SK-N-SH (cell line): Measurements from ENCODE around the gene FGGY. TPM values are rescaled to one million over a fixed set of nuclear protein-coding genes. Genes with fewer than 3 reads are reported as not detected.

Source experiments
- CTCF ChIA-PET: fragments of 300-600, 350-600 bp; formaldehyde crosslinking; extraction: SDS; loops from one replicate; lab custom pipeline; 2021; lab: Yijun Ruan, JAX
- POLR2A ChIA-PET: fragments of 350-600 bp; sonication (Branson Sonifier 250); formaldehyde crosslinking; extraction: SDS; loops from one replicate; lab custom pipeline; 2020; ENCODE audit warnings: antibody characterized with exemption, inconsistent platforms; lab: Yijun Ruan, JAX
- DNase-seq: peaks from one replicate; pipeline ENCODE4 v3.0.0; 2012
- H2AFZ ChIP-seq: fragments of 200-600 bp; sonication (generic); 2 replicates; pipeline ENCODE4 v1.8.1; 2016; ENCODE audit warnings: antibody characterized with exemption, mild to moderate bottlenecking, low read depth
- H3F3A ChIP-seq: fragments of 200-600 bp; sonication (generic); replicated peaks from 2 replicates; pipeline ENCODE3; 2016; ENCODE audit warnings: antibody characterized with exemption, mild to moderate bottlenecking; ENCODE audit not compliant: insufficient read depth
- H3K27ac ChIP-seq, 2 experiments: fragments of 200-500 bp in 1 of 2; fragments of 200-600 bp in 1 of 2; sonication (Bioruptor generic) in 1 of 2; sonication (generic), shearing (Covaris generic) in 1 of 2; 2 replicates each; pipeline versions ENCODE4 v1.5.1 to v1.6.1; 2014 to 2016; ENCODE audit warnings: low read depth in 2 of 2, inconsistent platforms in 1 of 2, low read length in 1 of 2, mild to moderate bottlenecking in 1 of 2, mixed read lengths in 1 of 2
- H3K27me3 ChIP-seq: fragments of 200-600 bp; sonication (generic), shearing (Covaris generic); 2 replicates; pipeline ENCODE4 v1.6.1; 2016; ENCODE audit warnings: mixed run types; ENCODE audit not compliant: insufficient read depth
- H3K36me3 ChIP-seq, 2 experiments: fragments of 200-500 bp in 1 of 2; fragments of 200-600 bp in 1 of 2; sonication (Bioruptor generic) in 1 of 2; sonication (generic) in 1 of 2; replicated peaks in 1 of 2; 2 replicates each; pipeline versions ENCODE3 to v1.5.1; 2014 to 2016; ENCODE audit warnings: low read length in 1 of 2, mild to moderate bottlenecking in 1 of 2; ENCODE audit not compliant: insufficient read depth in 2 of 2, control insufficient read depth in 1 of 2
- H3K4me1 ChIP-seq, 2 experiments: fragments of 200-500 bp in 1 of 2; fragments of 200-600 bp in 1 of 2; sonication (Bioruptor generic) in 1 of 2; sonication (generic), shearing (Covaris generic) in 1 of 2; 2 replicates each; pipeline versions ENCODE4 v1.5.1 to v1.6.1; 2014 to 2016; ENCODE audit warnings: low read depth in 1 of 2, low read length in 1 of 2, mixed run types in 1 of 2; ENCODE audit not compliant: insufficient read depth in 2 of 2, control insufficient read depth in 1 of 2
- H3K4me2 ChIP-seq: fragments of 200-600 bp; sonication (generic), shearing (Covaris generic); 2 replicates; pipeline ENCODE4 v1.6.1; 2017; ENCODE audit warnings: mixed run types
- H3K4me3 ChIP-seq, 2 experiments: fragments of 200-500 bp in 1 of 2; fragments of 200-600 bp in 1 of 2; sonication (Bioruptor generic) in 1 of 2; sonication (generic), shearing (Covaris generic) in 1 of 2; 2 replicates each; pipeline versions ENCODE4 v1.5.1 to v1.8.1; 2014 to 2016; ENCODE audit warnings: low read depth in 2 of 2, inconsistent platforms in 1 of 2, low read length in 1 of 2, mild to moderate bottlenecking in 1 of 2, mixed read lengths in 1 of 2, moderate library complexity in 1 of 2
- H3K79me2 ChIP-seq: fragments of 200-600 bp; sonication (generic); 2 replicates; pipeline ENCODE4 v1.8.1; 2017; ENCODE audit warnings: mild to moderate bottlenecking; ENCODE audit not compliant: insufficient read depth
- H3K9ac ChIP-seq: fragments of 200-600 bp; sonication (generic); 2 replicates; pipeline ENCODE4 v1.6.1; 2017; ENCODE audit warnings: mixed run types
- H3K9me2 ChIP-seq: fragments of 200-600 bp; sonication (generic); 2 replicates; pipeline ENCODE4 v1.6.1; 2017; ENCODE audit warnings: mixed run types
- H3K9me3 ChIP-seq: fragments of 200-600 bp; sonication (generic); 2 replicates; pipeline ENCODE4 v1.6.1; 2017; ENCODE audit warnings: mixed run types, mild to moderate bottlenecking, moderate library complexity
- H4K20me1 ChIP-seq: fragments of 200-600 bp; sonication (generic); 2 replicates; pipeline ENCODE4 v1.6.1; 2017; ENCODE audit warnings: mild to moderate bottlenecking, mixed run types; ENCODE audit not compliant: insufficient read depth
- ELF1 ChIP-seq: IDR thresholded peaks from 2 replicates; pipeline ENCODE4 v1.4.0; 2012
- EZH2phosphoT487 ChIP-seq: fragments of 200-600 bp; sonication (generic); IDR thresholded peaks from 2 replicates; pipeline ENCODE4 v1.6.1; 2017; ENCODE audit warnings: low read depth, mixed run types, mild to moderate bottlenecking, antibody characterized with exemption, moderate library complexity, borderline replicate concordance
- FOSL2 ChIP-seq: IDR thresholded peaks from 2 replicates; pipeline ENCODE4 v1.4.0; 2012; ENCODE audit warnings: low read depth, mild to moderate bottlenecking, moderate library complexity, borderline replicate concordance
- GABPA ChIP-seq: IDR thresholded peaks from 2 replicates; pipeline ENCODE4 v1.4.0; 2012; ENCODE audit warnings: low read depth, mild to moderate bottlenecking
- MEF2A ChIP-seq: IDR thresholded peaks from 2 replicates; pipeline ENCODE4 v1.4.0; 2012; ENCODE audit warnings: low read depth, borderline replicate concordance
- NRF1 ChIP-seq: IDR thresholded peaks from 2 replicates; pipeline ENCODE4 v1.6.1; 2012; ENCODE audit warnings: low read depth, mild to moderate bottlenecking, low read length
- POLR2AphosphoS5 ChIP-seq: IDR thresholded peaks from 2 replicates; pipeline ENCODE4 v1.6.1; 2012; ENCODE audit warnings: low read depth, low read length
- RCOR1 ChIP-seq: fragments of 150-350 bp; IDR thresholded peaks from 2 replicates; pipeline ENCODE4 v1.6.1; 2017; ENCODE audit warnings: antibody characterized with exemption, low read length
- RXRA ChIP-seq: IDR thresholded peaks from 2 replicates; pipeline ENCODE4 v1.4.0; 2012; ENCODE audit warnings: low read depth, mild to moderate bottlenecking, borderline replicate concordance
- SIN3A ChIP-seq: IDR thresholded peaks from 2 replicates; pipeline ENCODE4 v1.6.1; 2012; ENCODE audit warnings: low read depth, mild to moderate bottlenecking, low read length, moderate library complexity, borderline replicate concordance
- SMC3 ChIP-seq: IDR thresholded peaks from 2 replicates; pipeline ENCODE4 v1.6.1; 2012; ENCODE audit warnings: low read depth, low read length, improper control_type of control experiment
- TCF12 ChIP-seq: IDR thresholded peaks from 2 replicates; pipeline ENCODE4 v1.4.0; 2012
- TEAD4 ChIP-seq: IDR thresholded peaks from 2 replicates; pipeline ENCODE4 v1.4.0; 2012; ENCODE audit warnings: mild to moderate bottlenecking, borderline replicate concordance; ENCODE audit not compliant: insufficient read depth
- YY1 ChIP-seq: IDR thresholded peaks from 2 replicates; pipeline ENCODE4 v1.4.0; 2012; ENCODE audit warnings: low read depth, mild to moderate bottlenecking
- ZBTB33 ChIP-seq: IDR thresholded peaks from 2 replicates; pipeline ENCODE4 v1.4.0; 2012; ENCODE audit warnings: low read depth, borderline replicate concordance
- WGBS: methylation state at CpG from one replicate; pipeline ENCODE4 v1.1.6; 2017; ENCODE audit warnings: low lambda C conversion rate; 5-methylcytosine and 5-hydroxymethylcytosine counted together
- polyA plus RNA-seq, 3 experiments: library from polyadenylated mRNA; depleted of rRNA; stranded (reverse); fragments of >200 nt; gene quantifications; 2 replicates each; pipeline ENCODE4 v1.2.3, GENCODE V29; 2012
- TF ChIP-seq, protein P1 (sequence below): IDR thresholded peaks from 2 replicates; pipeline ENCODE4 v1.4.0; 2012; ENCODE audit warnings: low read depth, borderline replicate concordance
- TF ChIP-seq, protein P2 (sequence below): IDR thresholded peaks from 2 replicates; pipeline ENCODE4; 2012

FGGY gene
- polyA plus RNA-seq, 1 of the 3 experiments (the other 2 are of a cell fraction), result 10.3 TPM

GRCh38 chr1:59265622-59266021, 31.3 kb upstream of the FGGY start:
- 89% methylated on average over 4 of the region's 4 CpGs for WGBS
- no peak overlapping the region for H3K27ac ChIP-seq
- no peaks in the 10 kb centered on the region for H3K9me2 ChIP-seq
- ChIA-PET POLR2A (no interaction called here), CTCF (no interaction called here)
- H3K79me2 ChIP-seq, result no peaks in the 10 kb centered on the region
- no peak for TF ChIP-seq ZBTB33
- H3K9ac ChIP-seq, result no peak overlapping the region
- no peak overlapping the region for H3K4me2 ChIP-seq
- no peaks in the 10 kb centered on the region for H3K27me3 ChIP-seq
- H3K36me3 ChIP-seq, result no peaks in the 10 kb centered on the region
- H3K4me1 ChIP-seq, result peaks cover 0 to 6% of the 10 kb centered on the region in 2 experiments; a peak in 1 of 4 replicates
- H2AFZ ChIP-seq, result no peak overlapping the region
- no peaks in the 10 kb centered on the region for H4K20me1 ChIP-seq
- no peak overlapping the region for H3K4me3 ChIP-seq
- no peak for DNase-seq
- H3K9me3 ChIP-seq, result peaks cover 2% of the 10 kb centered on the region; the same call in 1 of the 2 replicates
- H3F3A ChIP-seq, result no peaks in the 10 kb centered on the region

GRCh38 chr1:59266180-59266926, 30.5 kb upstream of the FGGY start:
- Histone ChIP-seq H3K9ac (no peak overlapping the region), H4K20me1 (no peaks in the 10 kb centered on the region), H3K4me2 (no peak overlapping the region), H3K79me2 (no peaks in the 10 kb centered on the region), H2AFZ (no peak overlapping the region), H3K36me3 (no peaks in the 10 kb centered on the region), H3K27me3 (no peaks in the 10 kb centered on the region), H3F3A (no peaks in the 10 kb centered on the region), H3K4me3 (no peak overlapping the region), H3K9me2 (no peaks in the 10 kb centered on the region), H3K4me1 (peaks cover 0 to 6% of the 10 kb centered on the region in 2 experiments; a peak in 1 of 4 replicates), H3K27ac (no peak overlapping the region), H3K9me3 (peaks cover 8% of the 10 kb centered on the region; the same call in 1 of the 2 replicates)
- 67% methylated on average over 4 of the region's 4 CpGs for WGBS
- no peak for DNase-seq
- TF ChIP-seq ELF1, result no peak
- no peak for TF ChIP-seq GABPA
- TF ChIP-seq TCF12, result no peak
- TF ChIP-seq, protein P1, sequence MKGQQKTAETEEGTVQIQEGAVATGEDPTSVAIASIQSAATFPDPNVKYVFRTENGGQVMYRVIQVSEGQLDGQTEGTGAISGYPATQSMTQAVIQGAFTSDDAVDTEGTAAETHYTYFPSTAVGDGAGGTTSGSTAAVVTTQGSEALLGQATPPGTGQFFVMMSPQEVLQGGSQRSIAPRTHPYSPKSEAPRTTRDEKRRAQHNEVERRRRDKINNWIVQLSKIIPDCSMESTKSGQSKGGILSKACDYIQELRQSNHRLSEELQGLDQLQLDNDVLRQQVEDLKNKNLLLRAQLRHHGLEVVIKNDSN, result no peak
- TF ChIP-seq NRF1, result no peak
- TF ChIP-seq YY1, result no peak
- no peak for TF ChIP-seq EZH2phosphoT487
- TF ChIP-seq MEF2A, result no peak
- no peak for TF ChIP-seq RCOR1
- TF ChIP-seq FOSL2, result no peak
- TF ChIP-seq, protein P2, sequence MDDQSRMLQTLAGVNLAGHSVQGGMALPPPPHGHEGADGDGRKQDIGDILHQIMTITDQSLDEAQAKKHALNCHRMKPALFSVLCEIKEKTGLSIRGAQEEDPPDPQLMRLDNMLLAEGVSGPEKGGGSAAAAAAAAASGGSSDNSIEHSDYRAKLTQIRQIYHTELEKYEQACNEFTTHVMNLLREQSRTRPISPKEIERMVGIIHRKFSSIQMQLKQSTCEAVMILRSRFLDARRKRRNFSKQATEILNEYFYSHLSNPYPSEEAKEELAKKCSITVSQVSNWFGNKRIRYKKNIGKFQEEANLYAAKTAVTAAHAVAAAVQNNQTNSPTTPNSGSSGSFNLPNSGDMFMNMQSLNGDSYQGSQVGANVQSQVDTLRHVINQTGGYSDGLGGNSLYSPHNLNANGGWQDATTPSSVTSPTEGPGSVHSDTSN, result no peak
- no peak for TF ChIP-seq POLR2AphosphoS5
- no peak for TF ChIP-seq SMC3
- no peak for TF ChIP-seq SIN3A
- no peak for TF ChIP-seq RXRA
- no peak for TF ChIP-seq TEAD4
- ChIA-PET CTCF (interaction anchor here (0.6 kb wide), 1 partner anchor 1181 kb away, joined by 3 read pairs; no protein-coding TSS in a partner anchor), POLR2A (no interaction called here)
